ENCODE data around the gene FUT8.

Gene FUT8

GRCh38 chr14:65718629-65719028 is 306.1 kb downstream of the FUT8 start:
- no peak for DNase-seq

- no peak for DNase-seq
Observed at GRCh38 chr14:65720171-65720570, 307.6 kb downstream of the FUT8 start.

GRCh38 chr14:65720743-65721142 is 308.2 kb downstream of the FUT8 start:
- no peak for DNase-seq

GRCh38 chr14:65723348-65723747 is 310.8 kb downstream of the FUT8 start:
- DNase-seq = no peak

- DNase-seq = no peak
Observed at GRCh38 chr14:65728604-65729003, 316.1 kb downstream of the FUT8 start.

- DNase-seq = no peak
Observed at GRCh38 chr14:65729566-65729965, 317.0 kb downstream of the FUT8 start.

GRCh38 chr14:65731933-65732506 is 319.5 kb downstream of the FUT8 start:
- no peak for DNase-seq

GRCh38 chr14:65738339-65738738 is 325.8 kb downstream of the FUT8 start:
- no peak for DNase-seq

GRCh38 chr14:65745396-65746190 is 333.1 kb downstream of the FUT8 start:
- no peak for DNase-seq

- DNase-seq = no peak
Observed at GRCh38 chr14:65748796-65749195, 336.3 kb downstream of the FUT8 start.

GRCh38 chr14:65749287-65749686 is 336.8 kb downstream of the FUT8 start:
- DNase-seq = no peak

GRCh38 chr14:65750906-65751305 is 338.4 kb downstream of the FUT8 start:
- no peak for DNase-seq

- no peak for DNase-seq
Observed at GRCh38 chr14:65751510-65751909, 339.0 kb downstream of the FUT8 start.

GRCh38 chr14:65753061-65753460 is 340.5 kb downstream of the FUT8 start:
- no peak for DNase-seq

- no peak for DNase-seq
Observed at GRCh38 chr14:65755331-65755730, 342.8 kb downstream of the FUT8 start.

GRCh38 chr14:65756880-65757279 is 344.4 kb downstream of the FUT8 start:
- no peak for DNase-seq

GRCh38 chr14:65769151-65769550 is 356.6 kb downstream of the FUT8 start:
- DNase-seq = no peak

- DNase-seq = no peak
Observed at GRCh38 chr14:65770681-65771080, 358.2 kb downstream of the FUT8 start.

GRCh38 chr14:65771271-65771670 is 358.7 kb downstream of the FUT8 start:
- no peak for DNase-seq

- DNase-seq = no peak
Observed at GRCh38 chr14:65772466-65772865, 359.9 kb downstream of the FUT8 start.

GRCh38 chr14:65772921-65773574 is 360.5 kb downstream of the FUT8 start:
- no peak for DNase-seq

GRCh38 chr14:65774041-65774440 is 361.5 kb downstream of the FUT8 start:
- DNase-seq = no peak

GRCh38 chr14:65776193-65776852 is 363.8 kb downstream of the FUT8 start:
- DNase-seq = no peak

- no peak for DNase-seq
Observed at GRCh38 chr14:65780566-65780965, 368.0 kb downstream of the FUT8 start.
